HG03196 (cell line): ENCODE data around the gene FGF8.

Experiments
- ATAC-seq: cut with Tn5 transposase; IDR thresholded peaks from one replicate; pipeline ENCODE4 v1.9.1; 2021; ENCODE audit not compliant: unreplicated experiment

The FGF8 gene

DNA sequence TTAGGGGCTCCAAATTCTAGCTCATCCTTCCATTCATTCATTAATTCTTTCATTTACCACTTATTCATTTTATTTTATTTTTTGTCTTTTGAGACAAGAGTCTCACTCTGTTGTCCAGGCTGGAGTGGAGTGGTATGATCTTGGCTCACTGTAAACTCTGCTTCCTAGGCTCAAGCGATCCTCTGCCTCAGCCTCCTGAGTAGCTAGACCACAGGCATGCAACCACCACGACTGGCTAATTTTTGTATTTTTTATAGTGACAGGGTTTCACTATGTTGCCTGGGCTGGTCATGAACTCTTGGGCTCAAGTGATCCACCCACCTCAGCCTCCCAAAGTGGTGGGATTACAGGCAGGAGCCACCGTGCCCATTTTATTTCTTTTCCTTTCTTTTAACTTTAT lies 31.6 kb downstream of the FGF8 start:
- ATAC-seq: no peak

DNA sequence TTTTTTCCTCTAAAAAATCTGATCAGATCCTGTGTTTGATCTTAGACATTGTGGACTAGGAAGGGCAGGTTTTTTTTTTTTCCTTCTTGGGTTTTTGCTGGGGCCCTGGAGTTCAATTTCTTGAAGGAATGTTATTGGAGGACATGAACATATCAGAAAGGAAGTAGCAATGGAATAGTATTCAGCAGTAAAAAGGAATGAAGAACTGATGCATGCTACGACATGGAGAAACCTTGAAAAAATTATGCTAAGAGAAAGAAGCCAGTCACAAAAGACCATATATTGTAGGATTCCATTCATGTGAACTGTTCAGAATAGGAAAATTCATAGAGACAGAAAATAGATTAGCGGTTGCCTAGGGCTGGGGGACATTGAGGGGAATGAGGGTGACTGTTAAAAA lies 34.0 kb downstream of the FGF8 start:
- ATAC-seq: no peak

DNA sequence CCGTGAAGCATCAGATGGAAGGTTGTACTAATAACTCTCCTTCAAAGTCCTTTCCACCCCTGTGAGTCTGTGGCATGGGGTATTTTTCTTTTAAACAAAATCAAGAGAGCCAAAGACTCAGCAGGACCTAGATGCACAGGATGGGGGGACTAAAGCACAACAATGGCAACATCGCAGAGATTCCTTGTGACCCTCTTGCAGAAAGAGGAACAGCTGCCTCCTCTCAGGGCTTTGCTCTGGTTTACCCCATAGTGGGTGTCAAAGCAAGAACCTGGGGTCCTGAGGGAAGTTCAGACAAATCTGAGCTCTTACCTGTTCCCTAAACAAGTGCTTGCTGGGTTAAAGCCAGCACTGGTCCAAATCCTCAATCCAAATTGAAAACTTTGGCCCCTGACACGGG lies 39.2 kb downstream of the FGF8 start:
- ATAC-seq: no peak

DNA sequence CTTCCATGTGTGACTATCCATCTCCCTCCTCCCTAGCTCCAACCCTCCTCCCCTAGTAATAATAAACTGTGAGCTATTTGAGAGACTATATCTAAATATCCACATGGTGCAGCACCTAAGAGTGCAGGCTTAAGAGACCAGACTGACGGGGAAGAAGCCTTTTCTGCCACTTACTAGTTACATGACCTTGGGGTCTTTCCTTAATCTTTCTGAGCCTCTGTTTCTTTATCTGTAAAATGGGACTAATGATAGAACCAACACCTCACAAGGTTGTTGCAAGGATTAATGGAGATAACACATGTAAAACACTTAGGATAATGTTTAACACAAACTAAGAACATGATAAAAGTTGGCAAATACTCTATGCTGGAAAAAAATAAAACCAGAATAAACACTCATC lies 43.8 kb downstream of the FGF8 start:
- ATAC-seq: no peak

DNA sequence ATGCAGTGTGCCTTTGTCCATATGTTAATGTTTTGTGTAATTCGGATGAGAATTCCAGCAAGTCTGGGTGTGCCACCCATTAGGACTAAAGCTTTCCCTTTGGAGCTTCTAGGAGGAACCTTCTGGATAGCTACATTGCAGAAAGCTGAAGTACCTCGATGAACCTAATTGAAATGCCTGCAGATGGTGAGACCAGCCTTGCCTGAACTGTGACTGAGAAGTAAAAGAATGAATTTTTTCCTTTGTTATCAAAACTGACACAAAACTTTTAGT lies 49.9 kb downstream of the FGF8 start:
- ATAC-seq: no peak

DNA sequence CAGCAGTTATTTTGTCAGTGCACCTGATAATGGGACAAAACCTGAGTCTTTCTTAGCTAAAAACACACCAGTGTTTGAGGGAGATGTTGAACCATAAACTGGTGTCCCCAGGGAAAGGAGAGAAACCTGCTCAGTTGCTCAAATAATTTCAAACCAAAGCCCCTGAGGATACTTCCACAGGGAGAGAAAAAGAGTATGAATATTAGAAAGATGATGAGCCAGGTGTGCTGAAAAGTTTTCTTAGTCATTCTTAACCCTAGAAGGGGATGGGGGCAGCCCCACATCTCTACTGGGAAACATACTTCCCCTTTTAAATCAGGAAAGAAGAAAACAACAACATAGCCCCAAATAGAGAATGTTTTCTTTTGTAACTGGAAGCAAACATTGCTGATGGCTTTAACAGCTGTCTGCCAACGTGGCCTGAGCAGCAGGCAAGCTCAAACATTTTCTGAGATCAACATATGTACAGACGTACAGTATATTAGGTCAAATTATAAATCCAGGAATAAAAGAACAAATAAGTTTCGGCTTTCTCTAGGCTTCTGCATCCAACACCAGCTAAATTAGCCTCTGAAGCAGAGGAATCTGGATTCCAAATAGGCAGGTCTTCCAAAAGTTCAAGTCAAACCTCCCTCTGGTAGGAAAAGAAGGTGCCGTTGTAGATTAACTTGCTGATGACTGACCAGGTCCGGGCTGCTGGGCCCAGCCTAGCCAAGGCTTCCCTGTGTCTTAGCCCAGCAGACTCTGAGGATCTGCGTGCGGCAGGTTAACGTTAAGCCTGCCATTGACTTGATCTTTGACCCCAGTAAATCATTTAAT lies 50.4 kb downstream of the FGF8 start:
- no peak for ATAC-seq

DNA sequence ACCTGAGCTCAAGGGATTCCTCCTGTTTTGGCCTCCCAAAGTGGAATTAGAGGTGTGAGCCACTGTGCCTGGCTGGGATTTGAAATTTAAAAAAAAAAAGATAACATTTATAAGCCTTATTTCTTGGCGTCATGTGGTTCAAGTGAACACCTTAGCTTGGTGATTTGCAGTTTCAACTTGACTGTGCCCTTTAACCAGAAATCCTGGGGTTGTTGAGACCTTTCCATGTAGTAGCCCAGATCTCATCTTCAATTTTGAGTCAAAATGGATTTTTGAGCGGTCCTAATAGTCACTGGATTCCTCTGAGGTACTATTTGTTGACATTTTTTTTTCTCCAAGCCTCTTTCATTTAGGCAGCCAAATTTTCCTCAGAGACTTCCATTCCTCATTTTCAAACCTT lies 51.5 kb downstream of the FGF8 start:
- no peak for ATAC-seq

DNA sequence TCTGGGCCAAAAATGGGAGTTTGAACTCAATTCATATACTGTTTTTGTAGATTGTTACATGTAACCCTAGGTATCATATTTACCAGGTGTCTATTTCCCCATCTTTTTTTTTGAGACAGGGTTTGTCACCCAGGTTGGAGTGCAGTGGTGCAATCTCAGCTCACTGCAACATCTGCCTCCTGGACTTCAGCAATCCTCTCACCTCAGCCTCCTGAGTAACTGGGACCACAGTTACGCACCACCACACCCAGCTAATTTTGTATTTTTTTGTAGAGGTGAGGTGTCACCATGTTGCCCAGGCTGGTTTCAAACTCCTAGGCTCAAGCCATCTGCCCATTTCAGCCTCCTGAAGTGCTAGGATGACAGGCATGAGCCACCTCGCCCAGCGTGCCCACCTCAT lies 52.7 kb downstream of the FGF8 start:
- ATAC-seq: no peak

DNA sequence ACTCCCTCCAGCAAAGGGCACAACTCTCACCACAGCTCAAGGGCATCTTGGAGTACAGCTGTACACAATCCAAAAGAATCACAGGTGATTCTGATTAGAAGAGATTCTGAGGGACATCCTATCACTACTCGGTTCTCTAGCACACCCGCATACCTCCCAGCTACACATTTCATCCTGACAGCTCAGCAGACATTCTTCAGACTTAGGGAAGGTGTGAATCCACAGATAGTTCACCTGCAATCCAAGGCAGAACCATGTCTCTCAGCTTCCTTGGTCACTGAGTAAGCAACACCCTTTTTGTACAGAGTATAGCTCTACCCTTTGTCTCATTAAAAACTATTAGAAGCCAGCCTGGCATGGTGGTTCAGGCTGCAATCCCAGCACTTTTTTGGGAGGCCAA lies 54.1 kb downstream of the FGF8 start:
- ATAC-seq: no peak

DNA sequence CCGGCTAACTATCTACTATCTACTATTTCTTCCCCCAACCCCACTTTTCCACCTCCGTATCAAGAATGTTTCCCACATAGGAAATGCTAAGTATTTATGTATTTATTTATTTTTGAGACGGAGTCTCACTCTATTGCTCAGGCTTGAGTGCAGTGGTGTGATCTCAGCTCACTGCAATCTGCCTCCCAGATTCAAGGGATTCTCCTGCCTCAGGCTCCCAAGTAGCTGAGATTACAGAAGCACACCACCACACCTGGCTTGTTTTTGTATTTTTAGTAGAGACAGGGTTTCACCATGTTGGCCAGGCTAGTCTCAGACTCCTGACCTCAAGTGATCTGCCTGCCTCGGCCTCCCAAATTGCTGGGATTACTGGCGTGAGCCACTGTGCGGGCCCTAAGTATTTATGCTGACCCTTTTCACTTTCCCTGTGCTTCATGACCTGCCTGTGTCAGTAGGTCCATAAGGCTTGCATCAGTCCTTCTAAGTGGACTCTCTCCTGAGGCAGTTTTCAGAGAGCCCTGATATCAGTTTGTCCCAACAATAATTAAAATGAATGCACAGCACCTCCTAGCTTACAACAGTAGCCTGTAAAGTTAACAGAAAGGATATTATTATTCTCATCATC lies 55.2 kb downstream of the FGF8 start:
- ATAC-seq: no peak
